CD4-positive, alpha-beta T cell treated with Interleukin-4 for 1 hour (primary cell): Measurements from ENCODE around the gene PCDHGA11.
"Not testable (repeated sequence)": the region's sequence is repeated elsewhere in the genome, so short reads cannot be mapped to it uniquely, and the experiment has no call there.

Experiments
- DNase-seq, 2 donors: peaks; one replicate each; pipeline ENCODE4 v3.0.0-alpha.2; 2020 to 2022

PCDHGA11 gene

GRCh38 chr5:141432726-141433125 is 11.9 kb downstream of the PCDHGA11 start:
- not testable (repeated sequence) for DNase-seq

- no peak for DNase-seq
Observed at GRCh38 chr5:141434006-141434405, 13.2 kb downstream of the PCDHGA11 start.

- DNase-seq = no peak
Observed at GRCh38 chr5:141437221-141437620, 16.4 kb downstream of the PCDHGA11 start.

- DNase-seq = no peak
Observed at GRCh38 chr5:141439411-141440141, 18.7 kb downstream of the PCDHGA11 start.

- DNase-seq = no peak
Observed at GRCh38 chr5:141440341-141440740, 19.5 kb downstream of the PCDHGA11 start.

- DNase-seq = no peak
Observed at GRCh38 chr5:141441571-141442170, 20.8 kb downstream of the PCDHGA11 start.

- DNase-seq = no peak
Observed at GRCh38 chr5:141465351-141465750, 44.5 kb downstream of the PCDHGA11 start.
